ENCODE results near the gene ZNF622.

ZNF622 gene

GRCh38 chr5:16428359-16428758, 37.2 kb downstream of the ZNF622 start:
- DNase-seq: no peak

- DNase-seq: peak in 2 of 3 experiments; percentile 35 to 66
Observed at GRCh38 chr5:16427587-16427986, 38.0 kb downstream of the ZNF622 start.

- peak in 1 of 3 experiments; percentile 58 for DNase-seq
Observed at GRCh38 chr5:16418471-16418922, 47.1 kb downstream of the ZNF622 start.

GRCh38 chr5:16417398-16418074, 48.1 kb downstream of the ZNF622 start:
- no peak for DNase-seq

GRCh38 chr5:16414861-16415260, 50.7 kb downstream of the ZNF622 start:
- DNase-seq: no peak

- DNase-seq: no peak
Observed at GRCh38 chr5:16413166-16413860, 52.3 kb downstream of the ZNF622 start.

GRCh38 chr5:16412556-16412955, 53.0 kb downstream of the ZNF622 start:
- DNase-seq: no peak

- DNase-seq: no peak
Observed at GRCh38 chr5:16411741-16412455, 53.7 kb downstream of the ZNF622 start.

- no peak for DNase-seq
Observed at GRCh38 chr5:16411235-16411634, 54.4 kb downstream of the ZNF622 start.

GRCh38 chr5:16410338-16410737, 55.3 kb downstream of the ZNF622 start:
- DNase-seq: peak in 2 of 3 experiments; percentile 25 to 73

GRCh38 chr5:16406630-16407029, 59.0 kb downstream of the ZNF622 start:
- peak in 1 of 3 experiments; percentile 27 for DNase-seq

GRCh38 chr5:16406023-16406422, 59.6 kb downstream of the ZNF622 start:
- DNase-seq: no peak

Data from NCI-H1417 (cell line).